IMR-90 (cell line): ENCODE results near the gene TMEM209. TPM values are rescaled to one million over a fixed set of nuclear protein-coding genes. Genes with fewer than 3 reads are reported as not detected.

ENCODE experiments used
- ATAC-seq: fragments of 200-7000 bp; cut with Tn5 transposase; 2 replicates; pipeline ENCODE4 v1.9.1; 2020; ENCODE audit warnings: low read depth, mild to moderate bottlenecking, moderate library complexity
- BruUV-seq: library from RNA; stranded (reverse); fragments of 400-500 nt; replicated peaks from 2 replicates; lab custom pipeline; 2021; lab: Mats Ljungman, UMichigan
- CTCF ChIA-PET: fragments of 300-600 bp; formaldehyde crosslinking; extraction: SDS; loops from one replicate; lab custom pipeline; 2021; ENCODE audit warnings: antibody characterized with exemption; lab: Yijun Ruan, JAX
- POLR2A ChIA-PET: fragments of 300-600 bp; sonication (Branson Sonifier 250); formaldehyde crosslinking; loops from one replicate; lab custom pipeline; 2022; ENCODE audit warnings: antibody characterized with exemption; ENCODE audit not compliant: unreplicated experiment; lab: Charles Lee
- DNase-seq: peaks from one replicate; pipeline ENCODE4 v3.0.0; 2013
- H2AFZ ChIP-seq: replicated peaks from 2 replicates; pipeline ENCODE3; 2013; ENCODE audit warnings: low read length, mild to moderate bottlenecking; ENCODE audit not compliant: poor library complexity
- H2AK5ac ChIP-seq: 2 replicates; pipeline ENCODE4 v1.6.1; 2013; ENCODE audit warnings: low read depth, low read length, inconsistent platforms
- H2AK9ac ChIP-seq: replicated peaks from 2 replicates; pipeline ENCODE3; 2013; ENCODE audit warnings: mild to moderate bottlenecking, low read depth, low read length, moderate library complexity; ENCODE audit not compliant: poor library complexity
- H2BK120ac ChIP-seq: 2 replicates; pipeline ENCODE4 v1.6.1; 2013; ENCODE audit warnings: low read depth, low read length, inconsistent platforms
- H2BK15ac ChIP-seq: 3 replicates; pipeline ENCODE4 v1.6.1; 2013; ENCODE audit warnings: low read depth, low read length, inconsistent platforms
- H2BK20ac ChIP-seq: 2 replicates; pipeline ENCODE4 v1.6.1; 2013; ENCODE audit warnings: low read depth, mild to moderate bottlenecking, inconsistent platforms, low read length, moderate library complexity
- H2BK5ac ChIP-seq: 2 replicates; pipeline ENCODE4 v1.6.1; 2013; ENCODE audit warnings: mild to moderate bottlenecking, low read depth, low read length, inconsistent platforms; ENCODE audit not compliant: poor library complexity, severe bottlenecking
- H3K14ac ChIP-seq: replicated peaks from 2 replicates; pipeline ENCODE4 v1.6.1; 2013; ENCODE audit warnings: low read depth, low read length, inconsistent platforms
- H3K18ac ChIP-seq: 2 replicates; pipeline ENCODE4 v1.6.1; 2013; ENCODE audit warnings: low read depth, low read length, control low read depth
- H3K23ac ChIP-seq: 2 replicates; pipeline ENCODE4 v1.6.1; 2013; ENCODE audit warnings: low read depth, low read length, inconsistent platforms
- H3K27ac ChIP-seq: 2 replicates; pipeline ENCODE4 v1.5.1; 2013; ENCODE audit warnings: mild to moderate bottlenecking, control low read depth, low read length; ENCODE audit not compliant: insufficient read depth
- H3K27me3 ChIP-seq: 2 replicates; pipeline ENCODE4 v1.6.1; 2013; ENCODE audit warnings: low read length; ENCODE audit not compliant: control insufficient read depth, insufficient read depth
- H3K36me3 ChIP-seq: 2 replicates; pipeline ENCODE4 v1.6.1; 2013; ENCODE audit warnings: low read length, mixed read lengths; ENCODE audit not compliant: control insufficient read depth, insufficient read depth
- H3K4ac ChIP-seq: 2 replicates; pipeline ENCODE4 v1.6.1; 2013; ENCODE audit warnings: low read depth, low read length, inconsistent platforms
- H3K4me1 ChIP-seq: 2 replicates; pipeline ENCODE4 v1.6.1; 2013; ENCODE audit warnings: low read length, mixed read lengths; ENCODE audit not compliant: control insufficient read depth, insufficient read depth
- H3K4me2 ChIP-seq: 2 replicates; pipeline ENCODE4 v1.6.1; 2013; ENCODE audit warnings: low read depth, mild to moderate bottlenecking, control low read depth, low read length, moderate library complexity
- H3K4me3 ChIP-seq: 2 replicates; pipeline ENCODE4 v1.5.1; 2013; ENCODE audit warnings: low read depth, mild to moderate bottlenecking, control low read depth, low read length, moderate library complexity; ENCODE audit not compliant: insufficient read depth
- H3K56ac ChIP-seq: 2 replicates; pipeline ENCODE4 v1.6.1; 2013; ENCODE audit warnings: low read length, inconsistent platforms; ENCODE audit not compliant: insufficient read depth; ENCODE audit errors: extremely low read depth
- H3K79me1 ChIP-seq, 2 experiments: 2 replicates each; pipeline ENCODE4 v1.6.1; 2013; ENCODE audit warnings: low read length in 2 of 2, inconsistent platforms in 1 of 2, low read depth in 1 of 2
- H3K9ac ChIP-seq: 2 replicates; pipeline ENCODE4 v1.6.1; 2013; ENCODE audit warnings: low read depth, low read length, control low read depth
- H3K9me1 ChIP-seq: 2 replicates; pipeline ENCODE4 v1.6.1; 2013; ENCODE audit warnings: low read length, inconsistent platforms; ENCODE audit not compliant: insufficient read depth
- H3K9me3 ChIP-seq: 2 replicates; pipeline ENCODE4 v1.6.1; 2013; ENCODE audit warnings: low read length; ENCODE audit not compliant: control insufficient read depth, insufficient read depth
- H4K20me1 ChIP-seq: 2 replicates; pipeline ENCODE4 v1.6.1; 2013; ENCODE audit warnings: low read length, inconsistent platforms; ENCODE audit not compliant: insufficient read depth
- H4K5ac ChIP-seq: 2 replicates; pipeline ENCODE4 v1.6.1; 2013; ENCODE audit warnings: mild to moderate bottlenecking, low read depth, low read length, control low read depth
- H4K8ac ChIP-seq, 2 experiments: 2 replicates each; pipeline ENCODE4 v1.6.1; 2013; ENCODE audit warnings: low read depth in 2 of 2, low read length in 2 of 2, control low read depth in 1 of 2, inconsistent platforms in 1 of 2
- H4K91ac ChIP-seq: 2 replicates; pipeline ENCODE4 v1.6.1; 2013; ENCODE audit warnings: low read depth, low read length, inconsistent platforms; ENCODE audit not compliant: insufficient read depth
- RCOR1 ChIP-seq: IDR thresholded peaks from 2 replicates; pipeline ENCODE4 v1.6.1; 2012; ENCODE audit warnings: mild to moderate bottlenecking, low read length, improper control_type of control experiment; ENCODE audit not compliant: insufficient replicate concordance
- WGBS, 2 experiments: methylation state at CpG; one replicate each; pipeline versions ENCODE4 v1.1.5 to v1.1.7; 2013; ENCODE audit warnings: missing lambda C conversion rate in 2 of 2; ENCODE audit not compliant: insufficient read length in 1 of 2; ENCODE audit errors: extremely low coverage in 2 of 2; 5-methylcytosine and 5-hydroxymethylcytosine counted together
- dilution Hi-C: fragments of 300-500 bp; cut with HindIII; formaldehyde crosslinking; loops from one replicate; pipeline ENCODE4 v1.14.3; 2018; ENCODE audit warnings: low sequenced_read_pairs; ENCODE audit not compliant: unreplicated experiment
- in situ Hi-C: fragments of 300-500 bp; cut with MboI; formaldehyde crosslinking; loops from 3 replicates; pipeline ENCODE4 v1.14.3; 2019; ENCODE audit warnings: low sequenced_read_pairs, inconsistent platforms, mixed read lengths
- intact Hi-C: fragments of 100-400 bp; cut with micrococcal nuclease; formaldehyde crosslinking; loops from 2 replicates; pipeline ENCODE4 v1.10.0; 2022
- polyA plus RNA-seq, 3 experiments: library from polyadenylated mRNA; depleted of rRNA; stranded (reverse); fragments of >200 nt; gene quantifications; 2 replicates each; pipeline ENCODE4 v1.2.3, GENCODE V29; 2012; ENCODE audit warnings: low replicate concordance in 1 of 3
- total RNA-seq: library from RNA; depleted of rRNA; stranded (reverse); fragments of >200 nt; gene quantifications from 2 replicates; pipeline ENCODE4 v1.2.3, GENCODE V29; 2012

TMEM209 gene
- total and polyA plus RNA-seq, 2 of the 4 experiments (the other 2 are of a cell fraction), result 8.0 to 11.3 TPM

DNA sequence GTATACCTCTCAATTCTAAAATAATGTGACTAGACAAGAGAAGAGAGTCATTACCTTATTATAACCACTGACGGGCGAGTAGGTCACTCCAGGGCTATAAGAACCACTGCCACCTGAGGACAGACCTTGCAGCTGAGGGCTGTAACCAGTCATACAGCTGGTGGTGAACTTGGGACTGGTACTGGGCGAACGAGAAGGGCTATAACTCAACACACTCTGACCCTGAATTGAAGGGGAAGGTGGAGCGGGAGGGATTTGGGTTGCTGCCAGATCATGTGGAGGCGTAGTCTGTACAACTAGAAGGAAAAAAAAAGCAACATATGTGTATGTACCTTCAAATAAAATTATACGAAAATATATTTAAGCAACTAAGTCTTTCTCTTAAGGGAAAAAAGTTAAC, 3.4 kb downstream of the TMEM209 start:
- CTCF ChIA-PET, result interaction anchor here (0.6 kb wide), 2 partner anchors 150 to 191 kb away, joined by 4 read pairs; no protein-coding TSS in a partner anchor
- no CpG with 5 or more reads among the region's 7 CpGs for WGBS, 2 experiments
- dilution Hi-C loops, result no loop called here

More for the DNA sequence above, 3.4 kb downstream of the TMEM209 start:
- H3K14ac ChIP-seq, result no peak overlapping the region
- no peaks in the 10 kb centered on the region; the same call in 1 of the 2 replicates for H3K9me1 ChIP-seq
- no peak overlapping the region for H3K18ac ChIP-seq
- H3K36me3 ChIP-seq, result peaks cover 10% of the 10 kb centered on the region
- H3K9me3 ChIP-seq, result no peaks in the 10 kb centered on the region
- no peak overlapping the region for H3K4me3 ChIP-seq
- POLR2A ChIA-PET, result no interaction called here
- H3K79me1 ChIP-seq, result peaks cover 5 to 17% of the 10 kb centered on the region in 2 experiments; a peak in 3 of 4 replicates
- H4K20me1 ChIP-seq, result no peaks in the 10 kb centered on the region
- H3K56ac ChIP-seq, result no peak overlapping the region
- no peaks in the 10 kb centered on the region for H3K4me1 ChIP-seq
- in situ Hi-C loops (no loop called here), intact Hi-C loops (no loop called here)
- H3K4ac ChIP-seq, result no peak overlapping the region
- no peak overlapping the region for H2AK9ac ChIP-seq
- no peak overlapping the region for H2AK5ac ChIP-seq
- no TSS peak for BruUV-seq
- no peak for TF ChIP-seq RCOR1
- DNase-seq (no peak), ATAC-seq (no peak)
- no peak overlapping the region for H2BK15ac ChIP-seq
- no peak overlapping the region for H4K91ac ChIP-seq
- H3K27ac ChIP-seq, result no peak overlapping the region
- no peak overlapping the region for H2BK20ac ChIP-seq
- H3K4me2 ChIP-seq, result no peak overlapping the region
- no peak overlapping the region for H3K23ac ChIP-seq
- H4K8ac ChIP-seq, result no peak overlapping the region
- no peak overlapping the region for H3K9ac ChIP-seq
- H4K5ac ChIP-seq, result no peak overlapping the region
- H2BK5ac ChIP-seq, result no peak overlapping the region
- H2BK120ac ChIP-seq, result no peak overlapping the region
- peak overlapping the region; percentile 66 for H2AFZ ChIP-seq
- H3K27me3 ChIP-seq, result no peaks in the 10 kb centered on the region
